Upper lobe of right lung (tissue), 1 donor: ENCODE measurements around the gene HOXB13. TPM values are rescaled to one million over a fixed set of nuclear protein-coding genes. Genes with fewer than 3 reads are reported as not detected.

ENCODE experiments used
- ATAC-seq: fragments of 200-7000 bp; cut with Tn5 transposase; one replicate; pipeline ENCODE4 v1.9.1; 2020; ENCODE audit warnings: mild to moderate bottlenecking, moderate library complexity
- DNase-seq: peaks from one replicate; pipeline ENCODE4 v3.0.0-alpha.2; 2020
- H3K27ac ChIP-seq: fragments of 200-600 bp; one replicate; pipeline ENCODE4 v1.8.0; 2022
- H3K27me3 ChIP-seq: fragments of 200-600 bp; one replicate; pipeline ENCODE4 v1.8.0; 2022; ENCODE audit warnings: mild to moderate bottlenecking
- H3K36me3 ChIP-seq: fragments of 200-600 bp; one replicate; pipeline ENCODE4 v1.8.0; 2022
- H3K4me1 ChIP-seq: fragments of 200-600 bp; one replicate; pipeline ENCODE4 v1.8.0; 2022
- H3K4me3 ChIP-seq: fragments of 200-600 bp; one replicate; pipeline ENCODE4 v1.8.0; 2022; ENCODE audit warnings: mild to moderate bottlenecking
- H3K9me3 ChIP-seq: fragments of 200-600 bp; one replicate; pipeline ENCODE4 v1.8.0; 2022
- CTCF ChIP-seq: fragments of 200-600 bp; IDR thresholded peaks from one replicate; pipeline ENCODE4 v1.8.0; 2022; ENCODE audit warnings: antibody characterized with exemption
- intact Hi-C: fragments of 100-400 bp; cut with DNase I; formaldehyde crosslinking; loops from one replicate; pipeline ENCODE4 v1.11.0; 2022
- total RNA-seq: library from RNA; stranded (reverse); fragmentation: NEBNext Ultra II Directional; extraction: Animal tissue kit (Norgen Biotek cat#: 25700); gene quantifications from one replicate; pipeline ENCODE4 v1.2.1, GENCODE V29; 2021
- donor health status: DM: no; HTN: yes; CAD: no; lungs with severe emphysema.

The HOXB13 gene
- total RNA-seq, 1 donor from 2014 or later = not detected

DNA sequence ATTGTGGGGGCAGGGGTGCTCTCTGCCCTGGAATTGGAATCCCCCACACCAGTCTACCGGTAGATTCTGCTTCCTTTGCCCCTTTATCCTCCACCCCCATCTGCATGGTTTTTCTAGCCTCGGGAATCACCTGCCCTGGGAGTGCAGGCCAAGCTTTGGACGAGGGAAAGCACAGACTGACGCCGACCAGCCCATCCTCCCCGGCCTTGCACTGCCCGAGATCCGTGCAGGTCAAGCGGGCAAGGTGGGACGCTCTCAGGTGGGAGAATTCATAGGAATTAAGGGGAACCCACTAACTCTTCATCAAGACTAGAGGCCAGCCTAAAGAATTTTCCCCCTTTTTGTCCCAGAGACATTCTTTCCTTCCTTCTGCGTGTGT lies 9.9 kb upstream of the HOXB13 start:
- ATAC-seq (no peak), DNase-seq (peak; percentile 51)
- H3K27ac ChIP-seq = no peak overlapping the region
- peaks cover under 1% of the 10 kb centered on the region for H3K4me1 ChIP-seq
- TF ChIP-seq CTCF = no peak
- H3K9me3 ChIP-seq = no peaks in the 10 kb centered on the region
- peaks cover 99% of the 10 kb centered on the region for H3K27me3 ChIP-seq
- H3K36me3 ChIP-seq = no peaks in the 10 kb centered on the region
- H3K4me3 ChIP-seq = no peak overlapping the region
- intact Hi-C loops = no loop called here

DNA sequence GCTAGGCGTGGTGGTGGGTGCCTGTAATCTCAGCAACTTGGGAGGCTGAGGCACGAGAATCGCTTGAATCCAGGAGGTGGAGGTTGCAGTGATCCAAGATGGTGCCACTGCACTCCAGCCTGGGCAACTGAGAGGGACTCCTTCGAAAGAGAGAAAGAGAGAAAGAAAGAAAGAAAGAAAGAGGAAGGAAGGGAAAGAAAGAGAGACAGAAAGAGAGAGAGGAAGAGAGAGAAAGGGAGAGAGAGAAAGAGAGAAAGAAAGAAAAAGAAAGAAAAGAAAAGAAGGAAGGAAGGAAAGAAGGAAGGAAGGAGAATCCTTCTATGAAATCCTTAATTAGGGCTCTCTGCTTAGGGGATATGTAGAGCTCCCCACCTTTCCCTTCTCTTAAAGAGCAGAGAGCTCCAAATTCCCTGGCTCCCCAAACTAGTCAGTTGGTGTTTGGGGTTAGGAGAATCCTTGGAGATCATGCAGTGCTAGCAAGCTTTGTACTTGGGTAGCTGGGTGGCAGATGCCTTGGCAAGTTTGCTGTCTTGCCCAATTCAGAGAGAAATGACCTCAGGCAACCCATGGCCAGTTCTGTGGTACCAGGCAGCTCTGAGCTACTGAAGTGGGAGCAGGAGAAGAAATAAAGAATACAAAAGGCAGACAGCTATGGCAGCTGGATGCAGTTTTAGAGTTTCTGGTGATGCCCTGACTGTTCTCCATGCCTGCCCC lies 8.9 kb upstream of the HOXB13 start:
- Histone ChIP-seq H3K4me3 (no peak overlapping the region), H3K27me3 (peaks cover 99% of the 10 kb centered on the region), H3K4me1 (peaks cover 5% of the 10 kb centered on the region), H3K36me3 (no peaks in the 10 kb centered on the region), H3K9me3 (no peaks in the 10 kb centered on the region), H3K27ac (no peak overlapping the region)
- intact Hi-C loops = no loop called here
- TF ChIP-seq CTCF = no peak
- ATAC-seq (no peak), DNase-seq (peak; percentile 32)

GRCh38 chr17:48735062-48735351 lies 6.5 kb upstream of the HOXB13 start:
- Histone ChIP-seq H3K27ac (no peak overlapping the region), H3K4me1 (peaks cover 5% of the 10 kb centered on the region), H3K4me3 (no peak overlapping the region), H3K27me3 (peaks cover 99% of the 10 kb centered on the region), H3K9me3 (no peaks in the 10 kb centered on the region), H3K36me3 (no peaks in the 10 kb centered on the region)
- intact Hi-C loops = no loop called here
- TF ChIP-seq CTCF = no peak
- ATAC-seq = no peak
- peak; percentile 29 for DNase-seq

DNA sequence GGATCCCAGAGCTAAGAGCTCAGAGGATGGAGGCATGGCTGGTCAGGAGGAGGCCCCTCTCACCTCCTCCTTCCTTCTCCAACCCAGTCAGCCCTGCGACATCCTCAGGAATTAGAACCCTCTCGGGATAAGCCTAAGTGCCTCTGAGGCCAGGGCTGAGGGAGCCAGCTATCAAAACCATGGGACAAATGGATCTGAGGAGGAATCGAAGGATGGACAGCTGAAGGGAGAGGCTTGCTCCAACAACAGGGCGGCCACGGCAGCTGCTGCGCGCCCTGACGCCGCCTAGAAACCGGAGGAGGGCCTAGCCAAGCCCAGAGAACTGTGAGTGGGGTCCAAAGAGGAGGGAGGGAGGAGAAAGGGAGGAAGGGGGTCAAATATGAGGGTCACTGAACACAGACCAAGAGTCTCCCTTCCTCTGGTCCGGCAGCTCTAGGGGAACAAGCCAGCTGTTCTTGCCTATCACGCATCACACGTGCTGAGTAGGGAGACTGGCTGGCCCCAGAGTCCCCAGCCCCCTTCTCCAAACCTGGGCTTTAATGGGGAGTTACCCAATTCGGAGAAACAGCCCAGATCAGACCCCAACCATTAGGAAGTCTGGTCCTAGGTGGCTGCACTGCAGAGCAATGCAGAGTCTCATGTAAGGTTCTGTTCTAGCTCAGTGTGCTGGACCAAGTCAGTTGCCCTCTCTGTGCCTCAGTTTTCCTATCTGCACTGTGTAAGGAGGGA lies 5.9 kb upstream of the HOXB13 start:
- Histone ChIP-seq H3K4me1 (peaks cover 5% of the 10 kb centered on the region), H3K36me3 (no peaks in the 10 kb centered on the region), H3K4me3 (no peak overlapping the region), H3K27me3 (peaks cover 99% of the 10 kb centered on the region), H3K27ac (no peak overlapping the region), H3K9me3 (no peaks in the 10 kb centered on the region)
- intact Hi-C loops = no loop called here
- TF ChIP-seq CTCF = no peak
- DNase-seq (peak; percentile 28), ATAC-seq (no peak)

DNA sequence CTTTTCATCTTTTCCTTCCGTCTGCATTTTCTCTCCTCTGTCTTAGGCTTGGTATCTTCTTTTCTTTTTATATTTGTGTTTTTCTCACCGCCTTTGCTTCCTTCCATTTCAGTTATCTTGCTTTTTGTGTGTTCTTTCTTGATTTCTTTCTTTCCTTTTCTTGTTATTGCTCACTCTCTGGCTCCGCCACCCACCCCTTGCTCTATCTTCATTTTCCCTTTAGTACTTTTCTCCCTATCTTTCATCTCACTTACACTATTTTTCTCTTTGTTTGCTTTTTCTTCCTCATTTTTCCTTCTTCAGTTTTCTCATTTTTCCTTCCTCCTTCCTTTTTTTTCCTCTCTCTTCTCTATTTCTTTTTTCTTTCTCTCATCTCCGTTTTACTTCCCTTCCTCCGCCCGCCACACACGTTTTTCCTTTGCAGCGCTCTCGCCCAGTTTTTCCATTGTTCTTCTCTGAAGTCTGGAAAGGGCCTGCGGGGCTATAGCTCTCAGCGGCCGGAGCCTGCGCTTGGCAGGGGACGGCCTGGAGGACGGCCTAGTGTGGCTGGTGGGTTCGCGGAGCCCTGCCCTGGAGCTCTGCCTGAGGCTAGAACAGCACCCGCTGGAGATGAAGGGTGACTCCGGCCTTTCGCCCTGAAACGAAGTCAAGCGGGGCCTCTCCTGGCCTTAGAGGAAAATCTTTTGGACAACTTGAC lies 5.2 kb upstream of the HOXB13 start:
- H3K4me1 ChIP-seq = peaks cover 5% of the 10 kb centered on the region
- peaks cover 99% of the 10 kb centered on the region for H3K27me3 ChIP-seq
- no peak for TF ChIP-seq CTCF
- no peaks in the 10 kb centered on the region for H3K36me3 ChIP-seq
- no peak overlapping the region for H3K27ac ChIP-seq
- no peaks in the 10 kb centered on the region for H3K9me3 ChIP-seq
- ATAC-seq (no peak), DNase-seq (peak; percentile 48)
- intact Hi-C loops = no loop called here
- H3K4me3 ChIP-seq = no peak overlapping the region
